Activated B cell treated with CpG ODN at 0.5 μM for 24 hours (primary cell): ENCODE measurements around the gene CORIN. TPM values are rescaled to one million over a fixed set of nuclear protein-coding genes. Genes with fewer than 3 reads are reported as not detected.

Experiments used
- ATAC-seq: fragments of 200-7000 bp; cut with Tn5 transposase; one replicate; pipeline ENCODE4 v1.10.0; 2021; ENCODE audit warnings: low read depth, mild to moderate bottlenecking, moderate library complexity
- CTCF ChIA-PET: fragments of 350-600 bp; sonication (Branson Sonifier 250); formaldehyde crosslinking; loops from one replicate; lab custom pipeline; 2021; ENCODE audit warnings: antibody characterized with exemption; lab: Charles Lee
- POLR2A ChIA-PET: fragments of 350-600 bp; sonication (Branson Sonifier 250); formaldehyde crosslinking; loops from one replicate; lab custom pipeline; 2021; ENCODE audit warnings: antibody characterized with exemption; lab: Charles Lee
- DNase-seq: peaks from one replicate; pipeline ENCODE4 v3.0.0; 2022
- H3K27ac Mint-ChIP-seq: one replicate; pipeline ENCODE4 v1.8.0; 2020; ENCODE audit warnings: mixed read lengths
- H3K27me3 Mint-ChIP-seq: one replicate; pipeline ENCODE4 v1.8.0; 2021; ENCODE audit warnings: mixed read lengths
- H3K36me3 Mint-ChIP-seq: one replicate; pipeline ENCODE4 v1.8.0; 2021; ENCODE audit warnings: low read depth, mixed read lengths
- H3K4me1 Mint-ChIP-seq: one replicate; pipeline ENCODE4 v1.8.0; 2021; ENCODE audit warnings: mixed read lengths
- H3K4me3 Mint-ChIP-seq: one replicate; pipeline ENCODE4 v1.8.0; 2020; ENCODE audit warnings: mild to moderate bottlenecking, mixed read lengths
- H3K9me3 Mint-ChIP-seq: one replicate; pipeline ENCODE4 v1.8.0; 2020; ENCODE audit warnings: mixed read lengths
- intact Hi-C: fragments of 100-400 bp; cut with micrococcal nuclease; formaldehyde crosslinking; loops from one replicate; pipeline ENCODE4 v1.15.1; 2024
- total RNA-seq: library from RNA; stranded (reverse); gene quantifications from 2 replicates; pipeline ENCODE4 v1.2.3, GENCODE V29; 2022
- TF ChIP-seq, protein P1 (sequence below): fragments of 200-600 bp; IDR thresholded peaks from one replicate; pipeline ENCODE4 v1.8.0; 2022; ENCODE audit warnings: antibody characterized with exemption, mild to moderate bottlenecking

CORIN gene
- total RNA-seq, 1 donor from 2014 or later = not detected

GRCh38 chr4:47690611-47691010, 147.3 kb downstream of the CORIN start:
- DNase-seq (no peak), ATAC-seq (no peak)
- H3K4me3 Mint-ChIP-seq = no peak overlapping the region
- TF ChIP-seq, protein P1, sequence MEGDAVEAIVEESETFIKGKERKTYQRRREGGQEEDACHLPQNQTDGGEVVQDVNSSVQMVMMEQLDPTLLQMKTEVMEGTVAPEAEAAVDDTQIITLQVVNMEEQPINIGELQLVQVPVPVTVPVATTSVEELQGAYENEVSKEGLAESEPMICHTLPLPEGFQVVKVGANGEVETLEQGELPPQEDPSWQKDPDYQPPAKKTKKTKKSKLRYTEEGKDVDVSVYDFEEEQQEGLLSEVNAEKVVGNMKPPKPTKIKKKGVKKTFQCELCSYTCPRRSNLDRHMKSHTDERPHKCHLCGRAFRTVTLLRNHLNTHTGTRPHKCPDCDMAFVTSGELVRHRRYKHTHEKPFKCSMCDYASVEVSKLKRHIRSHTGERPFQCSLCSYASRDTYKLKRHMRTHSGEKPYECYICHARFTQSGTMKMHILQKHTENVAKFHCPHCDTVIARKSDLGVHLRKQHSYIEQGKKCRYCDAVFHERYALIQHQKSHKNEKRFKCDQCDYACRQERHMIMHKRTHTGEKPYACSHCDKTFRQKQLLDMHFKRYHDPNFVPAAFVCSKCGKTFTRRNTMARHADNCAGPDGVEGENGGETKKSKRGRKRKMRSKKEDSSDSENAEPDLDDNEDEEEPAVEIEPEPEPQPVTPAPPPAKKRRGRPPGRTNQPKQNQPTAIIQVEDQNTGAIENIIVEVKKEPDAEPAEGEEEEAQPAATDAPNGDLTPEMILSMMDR = no peak
- no peaks in the 10 kb centered on the region for H3K4me1 Mint-ChIP-seq
- intact Hi-C loops = no loop called here
- H3K27me3 Mint-ChIP-seq = peaks cover 4% of the 10 kb centered on the region
- H3K27ac Mint-ChIP-seq = no peak overlapping the region
- CTCF ChIA-PET = interaction anchor here (1.2 to 1.5 kb wide), 2 partner anchors 149 to 243 kb away, joined by 3 to 5 read pairs; no protein-coding TSS in a partner anchor
- no peaks in the 10 kb centered on the region for H3K9me3 Mint-ChIP-seq
- POLR2A ChIA-PET = no interaction called here
- H3K36me3 Mint-ChIP-seq = no peaks in the 10 kb centered on the region

DNA sequence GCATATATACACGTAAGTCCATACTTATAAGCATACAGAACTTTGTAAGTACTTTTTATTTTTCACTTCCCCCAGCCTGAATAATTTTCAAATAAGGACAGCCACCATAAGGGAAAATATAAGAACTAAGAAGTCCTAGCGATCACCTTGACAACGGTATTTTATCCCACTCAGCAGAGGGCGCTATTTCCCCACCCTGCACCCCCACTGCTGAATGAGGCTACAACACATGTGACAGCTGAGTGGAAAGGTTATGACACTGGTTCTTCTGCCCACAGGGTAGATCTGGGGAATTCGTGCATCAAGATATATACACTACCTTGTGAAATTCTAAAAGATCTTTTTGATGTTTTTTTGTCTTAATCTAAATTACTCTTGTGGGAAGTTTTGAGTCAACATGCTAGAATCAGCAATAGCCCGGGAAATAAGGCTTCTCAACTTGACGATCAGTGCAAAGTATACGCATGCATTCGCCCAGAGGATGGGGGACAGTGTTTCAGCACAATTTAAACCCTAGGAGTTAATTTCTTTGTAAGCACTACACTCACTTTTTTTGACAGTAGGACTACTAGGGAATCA, 151.5 kb downstream of the CORIN start:
- ATAC-seq (peak; percentile 37), DNase-seq (peak; percentile 19)
- ChIA-PET CTCF (interaction anchor here (0.8 to 5.6 kb wide), 6 partner anchors 20 to 249 kb away, joined by 3 to 33 read pairs (median 4); no protein-coding TSS in a partner anchor), POLR2A (no interaction called here)
- no peaks in the 10 kb centered on the region for H3K9me3 Mint-ChIP-seq
- peaks cover 2% of the 10 kb centered on the region for H3K27me3 Mint-ChIP-seq
- intact Hi-C loops = loop anchor here (1.0 kb wide), 3 partner anchors 153 to 401 kb away; no protein-coding TSS in a partner anchor
- H3K4me1 Mint-ChIP-seq = no peaks in the 10 kb centered on the region
- no peaks in the 10 kb centered on the region for H3K36me3 Mint-ChIP-seq
- no peak overlapping the region for H3K4me3 Mint-ChIP-seq
- TF ChIP-seq, protein P1 = no peak
- no peak overlapping the region for H3K27ac Mint-ChIP-seq

GRCh38 chr4:47675806-47676205, 162.1 kb downstream of the CORIN start:
- DNase-seq = no peak
- intact Hi-C loops = no loop called here
- no peak overlapping the region for H3K4me3 Mint-ChIP-seq
- H3K36me3 Mint-ChIP-seq = no peaks in the 10 kb centered on the region
- ChIA-PET POLR2A (no interaction called here), CTCF (no interaction called here)
- no peaks in the 10 kb centered on the region for H3K9me3 Mint-ChIP-seq
- H3K27ac Mint-ChIP-seq = no peak overlapping the region
- peaks cover 14% of the 10 kb centered on the region for H3K27me3 Mint-ChIP-seq
- no peak for ATAC-seq
- no peaks in the 10 kb centered on the region for H3K4me1 Mint-ChIP-seq
- TF ChIP-seq, protein P1 = no peak

DNA sequence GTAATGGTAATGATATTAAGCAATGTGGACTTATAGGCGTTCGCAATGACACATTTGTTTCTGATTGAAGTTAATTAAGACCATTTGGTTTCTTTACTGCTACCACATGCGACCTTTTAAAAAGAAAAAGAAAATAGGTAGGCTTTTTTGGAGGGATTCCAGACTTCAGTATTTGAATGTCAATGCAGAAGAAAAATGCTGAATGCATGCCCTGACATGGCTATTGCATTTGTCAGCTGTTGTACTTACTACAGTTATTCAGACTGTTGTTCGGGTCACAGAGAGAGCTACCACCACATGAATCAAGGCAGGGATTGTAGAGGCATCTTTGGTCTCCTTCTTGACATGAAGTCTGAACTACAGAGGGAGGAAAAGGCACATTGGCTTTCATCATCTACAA, 163.7 kb downstream of the CORIN start:
- TF ChIP-seq, protein P1 = no peak
- POLR2A ChIA-PET = no interaction called here
- no peak overlapping the region for H3K4me3 Mint-ChIP-seq
- no peak for ATAC-seq
- H3K4me1 Mint-ChIP-seq = no peaks in the 10 kb centered on the region
- no peak for DNase-seq
- no peaks in the 10 kb centered on the region for H3K9me3 Mint-ChIP-seq
- H3K36me3 Mint-ChIP-seq = no peaks in the 10 kb centered on the region
- H3K27ac Mint-ChIP-seq = no peak overlapping the region
- CTCF ChIA-PET = interaction anchor here (1.5 kb wide), 1 partner anchor 14 kb away, joined by 3 read pairs; no protein-coding TSS in a partner anchor
- intact Hi-C loops = no loop called here
- peaks cover 6% of the 10 kb centered on the region for H3K27me3 Mint-ChIP-seq

DNA sequence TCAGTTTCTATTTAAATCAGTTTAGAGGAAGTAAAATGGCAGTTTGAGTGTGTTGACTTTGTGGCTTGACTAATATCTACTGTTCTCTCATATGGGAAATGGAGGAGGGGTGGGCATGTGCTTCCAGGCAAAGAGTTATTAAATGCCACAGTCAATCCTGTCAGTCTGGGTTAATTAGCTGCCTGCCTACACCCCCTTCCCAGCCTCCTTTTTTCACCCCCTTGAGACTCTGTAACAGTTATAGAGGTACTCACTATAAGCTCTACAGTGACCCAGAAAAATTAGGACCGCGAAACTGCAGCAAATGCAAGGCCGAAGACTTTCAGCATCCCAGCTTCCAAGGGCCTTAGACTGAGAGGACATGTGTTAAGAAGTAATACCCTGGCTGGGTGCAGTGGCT, 165.2 kb downstream of the CORIN start:
- ChIA-PET POLR2A (no interaction called here), CTCF (interaction anchor here (1.5 kb wide), 1 partner anchor 16 kb away, joined by 3 read pairs; no protein-coding TSS in a partner anchor)
- intact Hi-C loops = no loop called here
- H3K27ac Mint-ChIP-seq = no peak overlapping the region
- TF ChIP-seq, protein P1 = no peak
- no peak overlapping the region for H3K4me3 Mint-ChIP-seq
- no peak for ATAC-seq
- H3K36me3 Mint-ChIP-seq = no peaks in the 10 kb centered on the region
- peaks cover 8% of the 10 kb centered on the region for H3K27me3 Mint-ChIP-seq
- H3K9me3 Mint-ChIP-seq = no peaks in the 10 kb centered on the region
- no peak for DNase-seq
- H3K4me1 Mint-ChIP-seq = no peaks in the 10 kb centered on the region
